Measurements from ENCODE around the gene MARCKS. TPM values are rescaled to one million over a fixed set of nuclear protein-coding genes. Genes with fewer than 3 reads are reported as not detected.
A peak's percentile ranks its signal among the peaks of the same experiment; 100 is the strongest.

Gene MARCKS
- polyA plus RNA-seq, 1 experiment: 127 TPM

- no peak for DNase-seq (ENCODE audit: low read depth, low spot score)
- CTCF ChIA-PET: no interaction called here
Measured at GRCh38 chr6:113847447-113847846, 9.7 kb upstream of the MARCKS start.

GRCh38 chr6:113848280-113848679 lies 8.9 kb upstream of the MARCKS start:
- H3K9me3 ChIP-seq (ENCODE audit: control insufficient read depth, insufficient read depth, low read length): no peaks in the 10 kb centered on the region
- no peak for TF ChIP-seq CTCF (IDR thresholded peaks at IDR 0.05; ENCODE audit: low read depth, low read length)
- no peak overlapping the region for H3K27ac ChIP-seq (ENCODE audit: low read depth, low read length)
- DNase-seq (ENCODE audit: low read depth, low spot score): no peak
- CTCF ChIA-PET: no interaction called here
- H3K27me3 ChIP-seq (ENCODE audit: control insufficient read depth, insufficient read depth, low read length): no peaks in the 10 kb centered on the region
- no peak overlapping the region for H3K4me3 ChIP-seq (ENCODE audit: low read depth, low read length)
- POLR2A ChIA-PET: no interaction called here

More at GRCh38 chr6:113847447-113847846, 9.7 kb upstream of the MARCKS start:
- TF ChIP-seq CTCF (IDR thresholded peaks at IDR 0.05; ENCODE audit: low read depth, low read length): no peak
- Histone ChIP-seq H3K4me3 (ENCODE audit: low read depth, low read length) (no peak overlapping the region), H3K27me3 (ENCODE audit: control insufficient read depth, insufficient read depth, low read length) (no peaks in the 10 kb centered on the region), H3K9me3 (ENCODE audit: control insufficient read depth, insufficient read depth, low read length) (no peaks in the 10 kb centered on the region), H3K27ac (ENCODE audit: low read depth, low read length) (no peak overlapping the region)
- POLR2A ChIA-PET: interaction anchor here (0.6 kb wide), 1 partner anchor 623 kb away, joined by 4 read pairs; no protein-coding TSS in a partner anchor

GRCh38 chr6:113848811-113849210 lies 8.3 kb upstream of the MARCKS start:
- no peak for DNase-seq (ENCODE audit: low read depth, low spot score)
- ChIA-PET POLR2A (no interaction called here), CTCF (no interaction called here)
- Histone ChIP-seq H3K27ac (ENCODE audit: low read depth, low read length) (no peak overlapping the region), H3K4me3 (ENCODE audit: low read depth, low read length) (no peak overlapping the region), H3K27me3 (ENCODE audit: control insufficient read depth, insufficient read depth, low read length) (no peaks in the 10 kb centered on the region), H3K9me3 (ENCODE audit: control insufficient read depth, insufficient read depth, low read length) (no peaks in the 10 kb centered on the region)
- no peak for TF ChIP-seq CTCF (IDR thresholded peaks at IDR 0.05; ENCODE audit: low read depth, low read length)

GRCh38 chr6:113853252-113853651 lies 3.9 kb upstream of the MARCKS start:
- DNase-seq (ENCODE audit: low read depth, low spot score): no peak
- no peak overlapping the region for H3K27ac ChIP-seq (ENCODE audit: low read depth, low read length)
- H3K27me3 ChIP-seq (ENCODE audit: control insufficient read depth, insufficient read depth, low read length): no peaks in the 10 kb centered on the region
- ChIA-PET CTCF (interaction anchor here (1.0 kb wide), 1 partner anchor 26 kb away, joined by 3 read pairs; no protein-coding TSS in a partner anchor), POLR2A (no interaction called here)
- no peak overlapping the region for H3K4me3 ChIP-seq (ENCODE audit: low read depth, low read length)
- no peaks in the 10 kb centered on the region; the same call in 1 of the 2 replicates for H3K9me3 ChIP-seq (ENCODE audit: control insufficient read depth, insufficient read depth, low read length)
- no peak for TF ChIP-seq CTCF (IDR thresholded peaks at IDR 0.05; ENCODE audit: low read depth, low read length)

GRCh38 chr6:113854531-113855499 lies 2.3 kb upstream of the MARCKS start:
- CTCF ChIA-PET: interaction anchor here (0.6 to 1.0 kb wide), 8 partner anchors 14 to 1350 kb away, joined by 3 to 5 read pairs (median 4); no protein-coding TSS in a partner anchor
- Histone ChIP-seq H3K4me3 (ENCODE audit: low read depth, low read length) (peak overlapping the region; percentile 99), H3K9me3 (ENCODE audit: control insufficient read depth, insufficient read depth, low read length) (peaks cover 3% of the 10 kb centered on the region; the same call in 1 of the 2 replicates), H3K27me3 (ENCODE audit: control insufficient read depth, insufficient read depth, low read length) (no peaks in the 10 kb centered on the region), H3K27ac (ENCODE audit: low read depth, low read length) (peak overlapping the region; percentile 78)
- peak; percentile 63 for DNase-seq (ENCODE audit: low read depth, low spot score)
- POLR2A ChIA-PET: interaction anchor here (0.5 to 1.0 kb wide), 9 partner anchors 76 to 984 kb away, joined by 3 to 8 read pairs (median 3); no protein-coding TSS in a partner anchor
- TF ChIP-seq CTCF (IDR thresholded peaks at IDR 0.05; ENCODE audit: low read depth, low read length): no peak
